K562 (cell line): ENCODE results near the gene ZFAND2B. TPM values are rescaled to one million over a fixed set of nuclear protein-coding genes. Genes with fewer than 3 reads are reported as not detected.
A peak's percentile ranks its signal among the peaks of the same experiment; 100 is the strongest.

ENCODE experiments used
- ARHGAP35 ChIP-seq: fragments of 450-650 bp; IDR thresholded peaks from 2 replicates; pipeline ENCODE4 v1.6.1; 2018; ENCODE audit not compliant: partially characterized antibody
- BRCA1 ChIP-seq, 2 experiments: fragments of 450-650 bp in 1 of 2; sonication (generic) in 1 of 2; formaldehyde crosslinking in 1 of 2; IDR thresholded peaks; 2 replicates each; pipeline versions ENCODE4 v1.5.0 to v1.6.1; 2017 to 2020; ENCODE audit warnings: mild to moderate bottlenecking in 1 of 2, missing genetic modification reagents in 1 of 2
- CBX8 ChIP-seq: fragments of 200-600 bp; sonication (generic); IDR thresholded peaks from 2 replicates; pipeline ENCODE4 v1.6.1; 2012; ENCODE audit warnings: borderline replicate concordance, mixed run types, low read depth, mild to moderate bottlenecking, moderate library complexity, mixed read lengths, low read length, control low read depth, inconsistent platforms; ENCODE audit not compliant: poor library complexity, severe bottlenecking; ENCODE audit errors: extremely low read depth
- CHD1 ChIP-seq: fragments of 200-600 bp; sonication (generic); IDR thresholded peaks from one replicate; pipeline ENCODE4 v1.6.1; 2012; ENCODE audit warnings: mild to moderate bottlenecking, moderate library complexity, low read length, inconsistent platforms
- CREM ChIP-seq: IDR thresholded peaks from 2 replicates; pipeline ENCODE4 v1.6.1; 2014; ENCODE audit warnings: antibody characterized with exemption, low read depth
- DDX20 ChIP-seq: fragments of 450-650 bp; IDR thresholded peaks from 2 replicates; pipeline ENCODE4 v1.6.1; 2016; ENCODE audit warnings: missing genetic modification characterization, low read depth, mild to moderate bottlenecking, missing compliant biosample characterization, moderate library complexity
- E4F1 ChIP-seq: fragments of 250-450 bp; sonication (Bioruptor Pico); IDR thresholded peaks from 2 replicates; pipeline ENCODE4 v1.5.0; 2021; ENCODE audit warnings: mild to moderate bottlenecking, borderline replicate concordance
- ERF ChIP-seq: fragments of 450-650 bp; formaldehyde crosslinking; IDR thresholded peaks from 2 replicates; pipeline ENCODE4 v1.4.0; 2020; ENCODE audit warnings: mild to moderate bottlenecking, mixed read lengths
- FOXJ3 ChIP-seq: sonication (generic); formaldehyde crosslinking; IDR thresholded peaks from 2 replicates; pipeline ENCODE4 v1.4.0; 2020; ENCODE audit warnings: mild to moderate bottlenecking, missing genetic modification reagents
- FUS ChIP-seq: fragments of 200-400 bp; formaldehyde crosslinking; optimal IDR thresholded peaks from 2 replicates; pipeline ENCODE3; 2017; ENCODE audit warnings: low read depth, low read length
- HMGN3 ChIP-seq: IDR thresholded peaks from 2 replicates; pipeline ENCODE4 v1.6.1; 2011; ENCODE audit warnings: borderline replicate concordance, low read depth, mild to moderate bottlenecking, mixed read lengths, low read length; ENCODE audit not compliant: insufficient read length; ENCODE audit errors: extremely low read depth
- HNRNPH1 ChIP-seq: fragments of 200-400 bp; formaldehyde crosslinking; optimal IDR thresholded peaks from 2 replicates; pipeline ENCODE3; 2017; ENCODE audit warnings: low read depth, mild to moderate bottlenecking, low read length, moderate library complexity
- KLF6 ChIP-seq: fragments of 250-450 bp; sonication (Bioruptor Pico); IDR thresholded peaks from 2 replicates; pipeline ENCODE4 v1.4.0; 2020; ENCODE audit warnings: mild to moderate bottlenecking, moderate library complexity, borderline replicate concordance
- MNT ChIP-seq, 2 experiments: fragments of 450-650 bp; conservative IDR thresholded peaks; 2 replicates each; pipeline ENCODE4 v1.6.1; 2017; ENCODE audit warnings: mild to moderate bottlenecking in 2 of 2, moderate library complexity in 2 of 2
- NCOA2 ChIP-seq, 2 experiments: fragments of 450-650 bp; IDR thresholded peaks; 2 replicates each; pipeline ENCODE4 v1.6.1; 2018; ENCODE audit warnings: mild to moderate bottlenecking in 2 of 2, moderate library complexity in 1 of 2; ENCODE audit not compliant: partially characterized antibody in 2 of 2
- RAD51 ChIP-seq: fragments of 450-650 bp; IDR thresholded peaks from 2 replicates; pipeline ENCODE4 v1.7.1; 2016; ENCODE audit warnings: low read depth, mild to moderate bottlenecking, borderline replicate concordance
- RBBP5 ChIP-seq: fragments of 200-600 bp; sonication (generic); IDR thresholded peaks from 2 replicates; pipeline ENCODE4 v1.6.1; 2012; ENCODE audit warnings: borderline replicate concordance, mild to moderate bottlenecking, low read length, control low read depth, inconsistent platforms; ENCODE audit not compliant: insufficient read depth, poor library complexity, severe bottlenecking
- RBM34 ChIP-seq: fragments of 200-400 bp; formaldehyde crosslinking; IDR thresholded peaks from 2 replicates; pipeline ENCODE4 v1.6.1; 2018; ENCODE audit warnings: low read length, borderline replicate concordance; ENCODE audit not compliant: insufficient read depth
- STAT6 ChIP-seq: sonication (generic); formaldehyde crosslinking; IDR thresholded peaks from 2 replicates; pipeline ENCODE4 v1.8.1; 2023; ENCODE audit warnings: mild to moderate bottlenecking, missing genetic modification reagents
- ZNF165 ChIP-seq: fragments of 250-450 bp; sonication (Bioruptor Pico); IDR thresholded peaks from 2 replicates; pipeline ENCODE4 v1.4.0; 2020; ENCODE audit warnings: borderline replicate concordance
- polyA plus RNA-seq, 8 experiments: library from polyadenylated mRNA; depleted of rRNA in 4 of 8; stranded (reverse) in 5 of 8; unstranded in 3 of 8; fragments of >200 nt; fragmentation: Nextera tagmentation in 2 of 8; fragmentation: Illumina TruSeq in 1 of 8; extraction: Ambion mirVana in 2 of 8; extraction: Trizol in 1 of 8; gene quantifications; 2 replicates each; pipeline versions ENCODE4 v1.2.1 to v1.2.3, GENCODE V29; 2011 to 2014; ENCODE audit warnings: inconsistent platforms in 1 of 8, missing spikeins in 1 of 8
- total RNA-seq, 7 experiments: library from RNA; depleted of rRNA in 6 of 7; stranded (reverse); fragments of >200 nt in 6 of 7; fragmentation: Illumina TruSeq in 2 of 7; extraction: Trizol in 2 of 7; gene quantifications; 2 replicates each; pipeline versions ENCODE4 v1.2.1 to v1.2.3, GENCODE V29; 2011 to 2021; ENCODE audit warnings: low replicate concordance in 1 of 7

ZFAND2B gene
- total and polyA plus RNA-seq, 9 of the 15 experiments (the other 6 are each of a cell fraction or from before 2014, with no cell fraction given) = 9.9 to 33.3 (median 26.1) TPM

- TF ChIP-seq E4F1 (CRISPR knock-in tag) (no peak), RBBP5 (peak; percentile 59), HNRNPH1 (no peak), ARHGAP35 (no peak), RBM34 (no peak), HMGN3 (no peak), CBX8 (no peak), KLF6 (CRISPR knock-in tag) (no peak), ZNF165 (CRISPR knock-in tag) (no peak), NCOA2 (IDR thresholded peaks at IDR 0.05; ENCODE audit: partially characterized antibody in 2 of 2) (no peak), FOXJ3 (no peak), STAT6 (CRISPR knock-in tag) (no peak), FUS (no peak), BRCA1 (IDR thresholded peaks at IDR 0.05) (no peak), BRCA1 (CRISPR knock-in tag; IDR thresholded peaks at IDR 0.05) (no peak), CHD1 (no peak), CREM (peak; percentile 93), RAD51 (no peak), DDX20 (tag) (no peak), ERF (CRISPR knock-in tag) (no peak), MNT (conservative IDR thresholded peaks at IDR 0.05) (peak; percentile 52 to 77)
Measured at GRCh38 chr2:219229305-219230058, 22.9 kb downstream of the ZFAND2B start, which contains the start of the genes ANKZF1 and ATG9A (continued).
